SK-N-SH treated with all-trans-retinoic acid at 6 μM for 48 hours (cell line): ENCODE data around the gene TEX2.

ENCODE experiments used
- ATAC-seq: fragments of 200-7000 bp; cut with Tn5 transposase; 3 replicates; pipeline ENCODE4 v1.9.1; 2020; ENCODE audit warnings: mild to moderate bottlenecking, moderate library complexity
- ARNTL ChIP-seq: fragments of 450-650 bp; formaldehyde crosslinking; IDR thresholded peaks from 2 replicates; pipeline ENCODE4 v1.5.0; 2020; ENCODE audit warnings: low read depth, mild to moderate bottlenecking, moderate library complexity, borderline replicate concordance
- BACH2 ChIP-seq: fragments of 250-450 bp; sonication (Bioruptor Pico); IDR thresholded peaks from 2 replicates; pipeline ENCODE4 v1.9.0; 2021; ENCODE audit warnings: mild to moderate bottlenecking, borderline replicate concordance
- CREB5 ChIP-seq: fragments of 250-450 bp; sonication (Bioruptor Pico); IDR thresholded peaks from 2 replicates; pipeline ENCODE4 v1.5.1; 2020; ENCODE audit warnings: low read depth, mild to moderate bottlenecking, moderate library complexity
- CSDC2 ChIP-seq: fragments of 250-450 bp; sonication (Bioruptor Pico); IDR thresholded peaks from 2 replicates; pipeline ENCODE4 v1.5.0; 2020; ENCODE audit warnings: mild to moderate bottlenecking, moderate library complexity
- ESRRG ChIP-seq: fragments of 250-450 bp; sonication (Bioruptor Pico); IDR thresholded peaks from 2 replicates; pipeline ENCODE4 v1.6.1; 2021; ENCODE audit warnings: mild to moderate bottlenecking
- GLIS3 ChIP-seq: fragments of 250-450 bp; sonication (Bioruptor Pico); IDR thresholded peaks from 2 replicates; pipeline ENCODE4 v1.5.0; 2020; ENCODE audit warnings: mild to moderate bottlenecking, moderate library complexity
- ISL1 ChIP-seq: fragments of 250-450 bp; sonication (Bioruptor Pico); IDR thresholded peaks from 2 replicates; pipeline ENCODE4 v2.1.2; 2022; ENCODE audit warnings: mild to moderate bottlenecking, moderate library complexity
- OSR1 ChIP-seq: fragments of 250-450 bp; sonication (Bioruptor Pico); IDR thresholded peaks from 2 replicates; pipeline ENCODE4 v1.8.0; 2022; ENCODE audit warnings: moderate library complexity, mild to moderate bottlenecking, inconsistent platforms
- PATZ1 ChIP-seq: fragments of 250-450 bp; sonication (Bioruptor Pico); IDR thresholded peaks from 2 replicates; pipeline ENCODE4 v1.8.0; 2020; ENCODE audit warnings: mild to moderate bottlenecking, moderate library complexity, borderline replicate concordance
- RARB ChIP-seq: fragments of 250-450 bp; sonication (Bioruptor Pico); IDR thresholded peaks from 2 replicates; pipeline ENCODE4 v1.8.0; 2021; ENCODE audit warnings: mild to moderate bottlenecking, moderate library complexity
- SNAI2 ChIP-seq: fragments of 250-450 bp; sonication (Bioruptor Pico); IDR thresholded peaks from 2 replicates; pipeline ENCODE4 v1.5.0; 2020; ENCODE audit warnings: mild to moderate bottlenecking, moderate library complexity
- TCF4 ChIP-seq: fragments of 250-450 bp; sonication (Bioruptor Pico); IDR thresholded peaks from 2 replicates; pipeline ENCODE4 v1.8.0; 2021; ENCODE audit warnings: mild to moderate bottlenecking, moderate library complexity, borderline replicate concordance
- TOX ChIP-seq: fragments of 250-450 bp; sonication (Bioruptor Pico); IDR thresholded peaks from 2 replicates; pipeline ENCODE4 v1.8.0; 2021; ENCODE audit warnings: mild to moderate bottlenecking, moderate library complexity, borderline replicate concordance
- TSHZ2 ChIP-seq: fragments of 250-450 bp; sonication (Bioruptor Pico); IDR thresholded peaks from 2 replicates; pipeline ENCODE4 v1.5.0; 2020; ENCODE audit warnings: mild to moderate bottlenecking, moderate library complexity
- ZC3H10 ChIP-seq: fragments of 250-450 bp; sonication (Bioruptor Pico); IDR thresholded peaks from 2 replicates; pipeline ENCODE4 v1.5.1; 2021; ENCODE audit warnings: mild to moderate bottlenecking, moderate library complexity
- ZNF565 ChIP-seq: fragments of 450-650 bp; formaldehyde crosslinking; conservative IDR thresholded peaks from 2 replicates; pipeline ENCODE4 v1.5.0; 2020; ENCODE audit warnings: low read depth, mild to moderate bottlenecking, moderate library complexity
- ZNF70 ChIP-seq: fragments of 450-650 bp; formaldehyde crosslinking; IDR thresholded peaks from 2 replicates; pipeline ENCODE4 v1.5.0; 2020; ENCODE audit warnings: mild to moderate bottlenecking, moderate library complexity
- ZNF8 ChIP-seq: fragments of 450-650 bp; formaldehyde crosslinking; IDR thresholded peaks from 2 replicates; pipeline ENCODE4 v1.5.0; 2020; ENCODE audit warnings: mild to moderate bottlenecking, moderate library complexity
- TF ChIP-seq, protein P1 (sequence below): fragments of 250-450 bp; sonication (Bioruptor Pico); IDR thresholded peaks from 2 replicates; pipeline ENCODE4 v1.5.1; 2021; ENCODE audit warnings: mild to moderate bottlenecking, moderate library complexity

Gene TEX2

DNA sequence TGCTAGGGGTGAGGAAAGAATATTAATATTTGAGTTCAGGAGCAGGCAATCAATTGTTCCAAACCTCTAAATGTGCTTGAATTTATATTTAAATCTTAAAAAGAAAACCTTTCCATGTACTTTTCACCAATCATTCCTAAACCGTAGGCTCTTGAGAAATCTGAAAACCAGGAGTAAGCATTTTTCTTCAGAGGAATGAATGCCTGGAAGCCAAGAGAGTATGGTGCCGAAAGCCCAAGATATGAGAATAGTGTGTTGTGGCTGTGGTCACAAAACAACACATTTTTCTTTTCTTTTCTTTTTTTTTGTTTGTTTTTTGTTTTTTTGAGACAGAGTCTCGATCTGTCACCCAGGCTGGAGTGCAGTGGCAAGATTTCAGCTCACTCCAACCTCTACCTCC, 37.6 kb downstream of the TEX2 start:
- no peak for ATAC-seq

GRCh38 chr17:64223931-64224629, 39.0 kb downstream of the TEX2 start:
- TF ChIP-seq TOX = no peak
- no peak for TF ChIP-seq GLIS3
- no peak for TF ChIP-seq ARNTL (CRISPR knock-in tag)
- no peak for TF ChIP-seq ISL1 (CRISPR knock-in tag)
- TF ChIP-seq, protein P1, sequence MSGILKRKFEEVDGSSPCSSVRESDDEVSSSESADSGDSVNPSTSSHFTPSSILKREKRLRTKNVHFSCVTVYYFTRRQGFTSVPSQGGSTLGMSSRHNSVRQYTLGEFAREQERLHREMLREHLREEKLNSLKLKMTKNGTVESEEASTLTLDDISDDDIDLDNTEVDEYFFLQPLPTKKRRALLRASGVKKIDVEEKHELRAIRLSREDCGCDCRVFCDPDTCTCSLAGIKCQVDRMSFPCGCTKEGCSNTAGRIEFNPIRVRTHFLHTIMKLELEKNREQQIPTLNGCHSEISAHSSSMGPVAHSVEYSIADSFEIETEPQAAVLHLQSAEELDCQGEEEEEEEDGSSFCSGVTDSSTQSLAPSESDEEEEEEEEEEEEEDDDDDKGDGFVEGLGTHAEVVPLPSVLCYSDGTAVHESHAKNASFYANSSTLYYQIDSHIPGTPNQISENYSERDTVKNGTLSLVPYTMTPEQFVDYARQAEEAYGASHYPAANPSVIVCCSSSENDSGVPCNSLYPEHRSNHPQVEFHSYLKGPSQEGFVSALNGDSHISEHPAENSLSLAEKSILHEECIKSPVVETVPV (CRISPR knock-in tag) = no peak
- no peak for TF ChIP-seq CSDC2 (CRISPR knock-in tag)
- TF ChIP-seq PATZ1 (CRISPR knock-in tag) = no peak
- TF ChIP-seq SNAI2 = no peak
- TF ChIP-seq TSHZ2 (CRISPR knock-in tag) = no peak
- TF ChIP-seq OSR1 (CRISPR knock-in tag) = no peak
- TF ChIP-seq TCF4 (CRISPR knock-in tag) = no peak
- no peak for TF ChIP-seq RARB (CRISPR knock-in tag)
- TF ChIP-seq ZNF8 = no peak
- no peak for TF ChIP-seq ZNF70 (CRISPR knock-in tag)
- no peak for TF ChIP-seq ESRRG
- TF ChIP-seq ZNF565 = no peak
- TF ChIP-seq CREB5 = no peak
- TF ChIP-seq, all 23 proteins: peak for 0
- no peak for ATAC-seq

More for the DNA sequence above, 37.6 kb downstream of the TEX2 start:
- TF ChIP-seq, protein P1 (CRISPR knock-in tag) = no peak
- TF ChIP-seq CREB5 (no peak), CSDC2 (CRISPR knock-in tag) (no peak), ZC3H10 (CRISPR knock-in tag) (no peak), ZNF70 (CRISPR knock-in tag) (no peak)

DNA sequence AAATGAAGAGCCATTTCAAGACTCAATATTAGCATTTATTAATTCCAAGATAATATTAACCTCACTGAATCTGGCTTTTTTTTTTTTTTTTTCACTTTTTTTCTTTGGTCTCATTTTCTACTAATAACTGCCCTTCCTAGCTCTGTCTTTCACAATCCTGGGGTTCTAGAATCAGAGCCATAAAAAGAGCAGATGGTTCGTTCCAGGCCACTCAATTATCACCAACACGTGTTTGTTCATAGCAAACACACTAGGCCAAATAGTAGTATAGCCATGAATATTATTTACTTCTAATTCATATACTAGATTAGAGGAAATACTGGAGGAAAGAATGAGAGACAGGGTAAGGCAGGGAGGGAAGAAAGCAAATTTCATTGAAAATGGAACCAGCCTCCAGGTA, 39.8 kb downstream of the TEX2 start:
- TF ChIP-seq TSHZ2 (CRISPR knock-in tag) (no peak), ZNF70 (CRISPR knock-in tag) (no peak), SNAI2 (no peak), CREB5 (no peak), ISL1 (CRISPR knock-in tag) (no peak), ZNF8 (no peak), RARB (CRISPR knock-in tag) (no peak), BACH2 (CRISPR knock-in tag) (no peak)
- TF ChIP-seq, protein P1 (CRISPR knock-in tag) = no peak
- no peak for ATAC-seq
